K562 (cell line): Measurements from ENCODE around the gene ZNF428. TPM values are rescaled to one million over a fixed set of nuclear protein-coding genes. Genes with fewer than 3 reads are reported as not detected.

Experiments used
- CGGBP1 ChIP-seq: fragments of 250-450 bp; sonication (Bioruptor Pico); IDR thresholded peaks from 2 replicates; pipeline ENCODE4 v1.9.0; 2021; ENCODE audit warnings: mild to moderate bottlenecking
- NFIC ChIP-seq: fragments of 450-650 bp; IDR thresholded peaks from 2 replicates; pipeline ENCODE4 v1.6.1; 2017; ENCODE audit warnings: mild to moderate bottlenecking, inconsistent platforms
- RBM25 ChIP-seq: fragments of 200-400 bp; formaldehyde crosslinking; IDR thresholded peaks from 2 replicates; pipeline ENCODE4 v1.6.1; 2018; ENCODE audit warnings: low read length, low read depth, moderate library complexity; ENCODE audit not compliant: severe bottlenecking
- SAFB ChIP-seq: fragments of 200-400 bp; formaldehyde crosslinking; IDR thresholded peaks from 2 replicates; pipeline ENCODE4 v1.6.1; 2017; ENCODE audit warnings: low read depth, low read length, borderline replicate concordance
- SIRT6 ChIP-seq: IDR thresholded peaks from one replicate; pipeline ENCODE4 v1.6.1; 2012; ENCODE audit warnings: low read depth, mild to moderate bottlenecking, control low read depth, inconsistent platforms, low read length, moderate library complexity
- SP1 ChIP-seq: sonication (generic); formaldehyde crosslinking; IDR thresholded peaks from 2 replicates; pipeline ENCODE4 v1.8.1; 2022; ENCODE audit warnings: mild to moderate bottlenecking, missing genetic modification reagents
- SRSF9 ChIP-seq: fragments of 200-400 bp; formaldehyde crosslinking; IDR thresholded peaks from 2 replicates; pipeline ENCODE4 v1.6.1; 2017; ENCODE audit warnings: low read depth, low read length, borderline replicate concordance
- ZNF23 ChIP-seq: fragments of 250-450 bp; sonication (Bioruptor Pico); IDR thresholded peaks from 2 replicates; pipeline ENCODE4 v1.4.0; 2020; ENCODE audit warnings: mild to moderate bottlenecking
- ZNF280B ChIP-seq: fragments of 250-450 bp; sonication (Bioruptor Pico); IDR thresholded peaks from 2 replicates; pipeline ENCODE4 v1.5.1; 2021; ENCODE audit warnings: mild to moderate bottlenecking
- ZNF431 ChIP-seq: sonication (generic); formaldehyde crosslinking; IDR thresholded peaks from 2 replicates; pipeline ENCODE4 v1.8.0; 2022; ENCODE audit warnings: mild to moderate bottlenecking, missing genetic modification reagents
- polyA plus RNA-seq, 8 experiments: library from polyadenylated mRNA; depleted of rRNA in 4 of 8; stranded (reverse) in 5 of 8; unstranded in 3 of 8; fragments of >200 nt; fragmentation: Nextera tagmentation in 2 of 8; fragmentation: Illumina TruSeq in 1 of 8; extraction: Ambion mirVana in 2 of 8; extraction: Trizol in 1 of 8; gene quantifications; 2 replicates each; pipeline versions ENCODE4 v1.2.1 to v1.2.3, GENCODE V29; 2011 to 2014; ENCODE audit warnings: inconsistent platforms in 1 of 8, missing spikeins in 1 of 8
- total RNA-seq, 7 experiments: library from RNA; depleted of rRNA in 6 of 7; stranded (reverse); fragments of >200 nt in 6 of 7; fragmentation: Illumina TruSeq in 2 of 7; extraction: Trizol in 2 of 7; gene quantifications; 2 replicates each; pipeline versions ENCODE4 v1.2.1 to v1.2.3, GENCODE V29; 2011 to 2021; ENCODE audit warnings: low replicate concordance in 1 of 7
- TF ChIP-seq, protein P1 (sequence below), 2 experiments: IDR thresholded peaks; 2 replicates each; pipeline ENCODE4 v1.6.1; 2011; ENCODE audit warnings: borderline replicate concordance in 1 of 2, control low read depth in 1 of 2, low read depth in 1 of 2, low read length in 1 of 2, mild to moderate bottlenecking in 1 of 2, mixed read lengths in 1 of 2, moderate library complexity in 1 of 2; ENCODE audit not compliant: insufficient read depth in 1 of 2, insufficient read length in 1 of 2, poor library complexity in 1 of 2, severe bottlenecking in 1 of 2; ENCODE audit errors: extremely low read depth in 1 of 2

The ZNF428 gene
- total and polyA plus RNA-seq, 9 of the 15 experiments (the other 6 are each of a cell fraction or from before 2014, with no cell fraction given) = 0.15 to 85.7 (median 15.9) TPM

DNA sequence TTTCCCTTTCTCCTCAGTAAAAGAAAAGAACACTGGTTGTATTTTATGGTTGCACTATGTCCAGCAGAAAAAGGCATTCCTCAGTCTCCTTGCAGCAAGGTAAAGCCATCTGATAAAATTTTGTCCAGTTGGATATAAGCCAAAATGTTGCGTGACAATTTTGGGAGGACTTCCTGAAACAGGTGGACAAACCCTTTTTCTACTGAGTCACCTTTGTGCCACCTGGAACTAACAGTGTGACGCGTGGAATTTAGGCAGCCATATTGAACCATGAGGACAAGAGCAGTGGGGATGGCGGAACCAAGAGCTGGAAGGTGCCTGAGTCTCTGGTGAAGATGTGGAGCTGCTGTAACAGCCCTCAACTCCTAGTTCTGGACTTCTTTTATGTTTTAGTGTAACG lies 12.1 kb upstream of the ZNF428 start (continued):
- no peak for TF ChIP-seq ZNF431
- no peak for TF ChIP-seq SIRT6
- peak; percentile 29 for TF ChIP-seq RBM25
- peak; percentile 70 for TF ChIP-seq NFIC
- no peak for TF ChIP-seq CGGBP1
- no peak for TF ChIP-seq SAFB
- no peak for TF ChIP-seq ZNF23 (CRISPR knock-in tag)
- no peak for TF ChIP-seq SP1 (CRISPR knock-in tag)
- no peak for TF ChIP-seq ZNF280B
- no peak for TF ChIP-seq SRSF9
- TF ChIP-seq, protein P1, sequence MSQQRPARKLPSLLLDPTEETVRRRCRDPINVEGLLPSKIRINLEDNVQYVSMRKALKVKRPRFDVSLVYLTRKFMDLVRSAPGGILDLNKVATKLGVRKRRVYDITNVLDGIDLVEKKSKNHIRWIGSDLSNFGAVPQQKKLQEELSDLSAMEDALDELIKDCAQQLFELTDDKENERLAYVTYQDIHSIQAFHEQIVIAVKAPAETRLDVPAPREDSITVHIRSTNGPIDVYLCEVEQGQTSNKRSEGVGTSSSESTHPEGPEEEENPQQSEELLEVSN (IDR thresholded peaks at IDR 0.05; ENCODE audit: borderline replicate concordance in 1 of 2, extremely low read depth in 1 of 2, insufficient read depth in 1 of 2, insufficient read length in 1 of 2, low read depth in 1 of 2, low read length in 1 of 2, poor library complexity in 1 of 2, severe bottlenecking in 1 of 2) = peak in 1 of 2 experiments; percentile 34
